HEK293 (cell line): ENCODE measurements around the gene BBX.

Experiments
- CTCF ChIA-PET: fragments of 350-600 bp; formaldehyde crosslinking; extraction: SDS; loops from one replicate; lab custom pipeline; 2021; ENCODE audit warnings: antibody characterized with exemption; lab: Yijun Ruan, JAX
- POLR2A ChIA-PET: fragments of 300-600 bp; formaldehyde crosslinking; extraction: SDS; loops from one replicate; lab custom pipeline; 2020; ENCODE audit warnings: antibody characterized with exemption, inconsistent platforms; lab: Yijun Ruan, JAX
- H3K27ac ChIP-seq: fragments of 200-500 bp; sonication (Bioruptor generic); 2 replicates; pipeline ENCODE4 v1.5.1; 2014; ENCODE audit warnings: low read depth, low read length, control low read depth, inconsistent platforms; ENCODE audit errors: extremely low read depth
- H3K36me3 ChIP-seq, 2 experiments: fragments of 200-500 bp in 1 of 2; sonication (Bioruptor generic) in 1 of 2; 1 replicate in 1 of 2; 2 replicates in 1 of 2; pipeline ENCODE4 v1.5.1; 2014 to 2017; ENCODE audit warnings: inconsistent platforms in 2 of 2, low read length in 2 of 2; ENCODE audit not compliant: control insufficient read depth in 2 of 2, insufficient read depth in 1 of 2
- H3K4me1 ChIP-seq: fragments of 200-500 bp; sonication (Bioruptor generic); 2 replicates; pipeline ENCODE4 v1.5.1; 2014; ENCODE audit warnings: mild to moderate bottlenecking, low read length, inconsistent platforms; ENCODE audit not compliant: control insufficient read depth, insufficient read depth
- H3K4me3 ChIP-seq: 2 replicates; pipeline ENCODE4 v1.5.1; 2011; ENCODE audit warnings: low read depth, mild to moderate bottlenecking, control low read depth, low read length, moderate library complexity
- H3K9me3 ChIP-seq: fragments of 200-500 bp; sonication (Bioruptor generic); 2 replicates; pipeline ENCODE4 v1.5.1; 2014; ENCODE audit warnings: low read depth, low read length, inconsistent platforms; ENCODE audit not compliant: control insufficient read depth, insufficient read depth
- GFI1B ChIP-seq: fragments of 450-650 bp; formaldehyde crosslinking; IDR thresholded peaks from 2 replicates; pipeline ENCODE4 v1.5.1; 2016; ENCODE audit warnings: missing biosample characterization, missing genetic modification characterization
- GLIS2 ChIP-seq: fragments of 450-650 bp; formaldehyde crosslinking; IDR thresholded peaks from 2 replicates; pipeline ENCODE4 v1.5.1; 2016; ENCODE audit warnings: missing biosample characterization, missing genetic modification characterization
- PRDM1 ChIP-seq: fragments of 450-650 bp; formaldehyde crosslinking; IDR thresholded peaks from 2 replicates; pipeline ENCODE4; 2016; ENCODE audit warnings: missing biosample characterization, missing genetic modification characterization
- PRDM2 ChIP-seq: fragments of 450-650 bp; formaldehyde crosslinking; IDR thresholded peaks from 2 replicates; pipeline ENCODE4 v1.5.1; 2016; ENCODE audit warnings: missing biosample characterization, missing genetic modification characterization, borderline replicate concordance
- ZFP3 ChIP-seq: fragments of 450-650 bp; formaldehyde crosslinking; IDR thresholded peaks from 2 replicates; pipeline ENCODE4 v1.5.1; 2016; ENCODE audit warnings: low read depth, missing biosample characterization, missing genetic modification characterization
- ZIC2 ChIP-seq: fragments of 450-650 bp; formaldehyde crosslinking; IDR thresholded peaks from 2 replicates; pipeline ENCODE4 v1.5.1; 2016; ENCODE audit warnings: missing biosample characterization, missing genetic modification characterization
- ZNF18 ChIP-seq: fragments of 450-650 bp; formaldehyde crosslinking; IDR thresholded peaks from 2 replicates; pipeline ENCODE4 v1.5.1; 2016; ENCODE audit warnings: missing biosample characterization, missing genetic modification characterization
- ZNF23 ChIP-seq: fragments of 450-650 bp; formaldehyde crosslinking; IDR thresholded peaks from 2 replicates; pipeline ENCODE4 v1.5.1; 2016; ENCODE audit warnings: missing biosample characterization, missing genetic modification characterization, borderline replicate concordance
- ZNF292 ChIP-seq: fragments of 450-650 bp; formaldehyde crosslinking; IDR thresholded peaks from 2 replicates; pipeline ENCODE4 v1.5.1; 2016; ENCODE audit warnings: low read depth, missing biosample characterization, missing genetic modification characterization, borderline replicate concordance
- ZNF302 ChIP-seq: fragments of 450-650 bp; formaldehyde crosslinking; IDR thresholded peaks from 2 replicates; pipeline ENCODE4 v1.5.1; 2016; ENCODE audit warnings: missing biosample characterization, missing genetic modification characterization, low read depth
- ZNF354C ChIP-seq: fragments of 450-650 bp; formaldehyde crosslinking; IDR thresholded peaks from 2 replicates; pipeline ENCODE4 v1.5.1; 2016; ENCODE audit warnings: missing biosample characterization, missing genetic modification characterization, low read depth, borderline replicate concordance
- ZNF37A ChIP-seq: fragments of 450-650 bp; IDR thresholded peaks from 2 replicates; pipeline ENCODE4 v1.5.1; 2018; ENCODE audit warnings: missing biosample characterization, missing genetic modification characterization
- ZNF394 ChIP-seq: fragments of 450-650 bp; formaldehyde crosslinking; IDR thresholded peaks from 2 replicates; pipeline ENCODE4 v1.5.1; 2016; ENCODE audit warnings: missing biosample characterization, missing genetic modification characterization, mild to moderate bottlenecking, moderate library complexity, borderline replicate concordance
- ZNF621 ChIP-seq: fragments of 450-650 bp; formaldehyde crosslinking; IDR thresholded peaks from 2 replicates; pipeline ENCODE4 v1.5.1; 2017; ENCODE audit warnings: missing biosample characterization, missing genetic modification characterization
- ZNF624 ChIP-seq: fragments of 450-650 bp; formaldehyde crosslinking; IDR thresholded peaks from 2 replicates; pipeline ENCODE4 v1.5.1; 2017; ENCODE audit warnings: missing biosample characterization, missing genetic modification characterization
- ZNF645 ChIP-seq: fragments of 450-650 bp; formaldehyde crosslinking; IDR thresholded peaks from 2 replicates; pipeline ENCODE4; 2016; ENCODE audit warnings: missing biosample characterization, missing genetic modification characterization
- ZNF654 ChIP-seq: fragments of 450-650 bp; formaldehyde crosslinking; IDR thresholded peaks from 2 replicates; pipeline ENCODE4 v1.5.1; 2016; ENCODE audit warnings: low read depth, missing biosample characterization, missing genetic modification characterization
- ZNF670 ChIP-seq: fragments of 450-650 bp; formaldehyde crosslinking; IDR thresholded peaks from 2 replicates; pipeline ENCODE4 v1.5.1; 2016; ENCODE audit warnings: missing biosample characterization, missing genetic modification characterization, low read depth
- ZNF776 ChIP-seq: fragments of 450-650 bp; formaldehyde crosslinking; IDR thresholded peaks from 2 replicates; pipeline ENCODE4 v1.5.0; 2017; ENCODE audit warnings: missing biosample characterization, missing genetic modification characterization, borderline replicate concordance
- ZSCAN16 ChIP-seq: fragments of 450-650 bp; formaldehyde crosslinking; IDR thresholded peaks from 2 replicates; pipeline ENCODE4 v1.5.1; 2016; ENCODE audit warnings: missing biosample characterization, missing genetic modification characterization
- ZSCAN5A ChIP-seq: fragments of 450-650 bp; formaldehyde crosslinking; IDR thresholded peaks from 2 replicates; pipeline ENCODE4 v1.5.1; 2016; ENCODE audit warnings: missing biosample characterization, missing genetic modification characterization

The BBX gene

GRCh38 chr3:107757140-107757539 is 234.4 kb downstream of the BBX start:
- Histone ChIP-seq H3K4me1 (no peaks in the 10 kb centered on the region), H3K36me3 (peaks cover 0 to 6% of the 10 kb centered on the region in 2 experiments; a peak in 1 of 3 replicates), H3K9me3 (no peaks in the 10 kb centered on the region), H3K4me3 (no peak overlapping the region), H3K27ac (no peak overlapping the region)
- ChIA-PET CTCF (no interaction called here), POLR2A (no interaction called here)
- TF ChIP-seq ZNF37A (tag by site-specific recombination) = no peak
- no peak for TF ChIP-seq ZNF654 (tag by site-specific recombination)
- no peak for TF ChIP-seq ZNF18 (tag by site-specific recombination)
- no peak for TF ChIP-seq PRDM1 (tag by site-specific recombination)

- CTCF ChIA-PET = no interaction called here
- POLR2A ChIA-PET = no interaction called here
- Histone ChIP-seq H3K4me1 (no peaks in the 10 kb centered on the region), H3K36me3 (peaks cover 0 to 10% of the 10 kb centered on the region in 2 experiments; a peak in 1 of 3 replicates), H3K27ac (no peak overlapping the region), H3K9me3 (no peaks in the 10 kb centered on the region), H3K4me3 (no peak overlapping the region)
- no peak for TF ChIP-seq ZSCAN5A (tag by site-specific recombination)
- no peak for TF ChIP-seq ZNF645
- TF ChIP-seq ZFP3 (tag by site-specific recombination) = no peak
- no peak for TF ChIP-seq ZNF776 (tag by site-specific recombination)
- no peak for TF ChIP-seq ZNF23
- no peak for TF ChIP-seq ZNF354C (tag by site-specific recombination)
- no peak for TF ChIP-seq ZSCAN16
- TF ChIP-seq ZNF670 (tag by site-specific recombination) = no peak
- TF ChIP-seq ZNF621 (tag by site-specific recombination) = no peak
- TF ChIP-seq GLIS2 (tag by site-specific recombination) = no peak
- TF ChIP-seq ZNF302 = no peak
- TF ChIP-seq ZNF624 (tag by site-specific recombination) = no peak
- no peak for TF ChIP-seq ZIC2 (tag by site-specific recombination)
Measured at GRCh38 chr3:107760144-107760543, 237.4 kb downstream of the BBX start.

GRCh38 chr3:107761391-107761790 is 238.6 kb downstream of the BBX start:
- Histone ChIP-seq H3K9me3 (no peaks in the 10 kb centered on the region), H3K27ac (no peak overlapping the region), H3K4me1 (no peaks in the 10 kb centered on the region), H3K36me3 (peaks cover 0 to 11% of the 10 kb centered on the region in 2 experiments; a peak in 1 of 3 replicates), H3K4me3 (no peak overlapping the region)
- ChIA-PET CTCF (interaction anchor here (0.6 to 1.1 kb wide), 2 partner anchors 42 to 71 kb away, joined by 3 to 4 read pairs; no protein-coding TSS in a partner anchor), POLR2A (no interaction called here)
- TF ChIP-seq PRDM2 (no peak), ZNF394 (tag by site-specific recombination) (no peak), ZNF292 (tag by site-specific recombination) (no peak), GFI1B (tag by site-specific recombination) (no peak)
